HG02885 (cell line): ENCODE measurements around the gene LSM14B.
"Not testable (repeated sequence)": the region's sequence is repeated elsewhere in the genome, so short reads cannot be mapped to it uniquely, and the experiment has no call there.

ENCODE experiments used
- ATAC-seq: cut with Tn5 transposase; IDR thresholded peaks from one replicate; pipeline ENCODE4 v1.9.1; 2021; ENCODE audit warnings: mild to moderate bottlenecking; ENCODE audit not compliant: unreplicated experiment, poor library complexity

LSM14B gene

DNA sequence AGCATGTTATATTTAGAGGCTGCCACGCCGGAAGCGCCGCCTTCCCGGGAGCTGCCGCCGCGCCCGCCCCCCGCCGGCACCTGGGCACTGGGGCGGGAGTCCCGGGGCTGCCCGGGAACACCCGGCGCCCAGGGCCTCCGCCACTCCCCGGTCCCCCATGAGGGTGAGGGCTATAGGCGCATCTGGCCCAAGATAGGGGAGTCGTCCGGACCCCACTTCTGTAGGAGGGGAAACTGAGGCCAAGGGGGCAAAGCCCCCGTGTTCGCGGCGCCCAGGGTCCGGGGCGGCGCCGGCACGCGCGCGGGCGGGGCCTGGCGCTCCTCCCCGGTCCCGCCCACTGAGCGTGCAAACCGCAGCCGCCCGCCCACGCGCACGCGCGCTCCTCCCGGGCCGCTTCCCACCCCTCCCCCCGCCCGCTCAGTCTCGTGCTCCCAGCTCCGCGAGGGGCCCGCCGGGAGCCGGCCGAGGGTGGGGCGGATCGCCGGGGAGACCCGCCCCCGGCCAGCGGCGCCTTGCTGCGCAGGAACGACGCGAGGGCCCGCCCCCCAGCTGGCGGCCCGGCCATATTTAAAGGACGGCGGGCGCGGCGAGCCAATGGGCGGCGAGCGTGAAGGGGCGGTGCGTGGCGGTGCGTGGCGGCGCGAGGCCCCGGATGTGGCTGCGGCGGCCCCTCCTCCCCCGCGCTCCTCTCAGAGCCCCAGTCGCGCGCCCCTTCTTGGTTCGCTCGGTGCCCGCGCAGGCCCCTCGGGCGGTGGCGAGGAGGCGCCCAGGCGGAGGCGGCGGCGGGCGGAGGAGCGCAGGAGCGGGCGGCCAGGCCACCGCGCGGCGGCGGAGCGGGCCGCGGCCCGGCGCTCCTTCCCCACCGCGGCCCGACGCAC is at the start of gene LSM14B:
Gene LSM14B, plus strand, starts transcription at position 700 of the 878 bp plus-strand sequence. CDS start 192 bp downstream, outside the sequence.
- peak; percentile 83 for ATAC-seq

DNA sequence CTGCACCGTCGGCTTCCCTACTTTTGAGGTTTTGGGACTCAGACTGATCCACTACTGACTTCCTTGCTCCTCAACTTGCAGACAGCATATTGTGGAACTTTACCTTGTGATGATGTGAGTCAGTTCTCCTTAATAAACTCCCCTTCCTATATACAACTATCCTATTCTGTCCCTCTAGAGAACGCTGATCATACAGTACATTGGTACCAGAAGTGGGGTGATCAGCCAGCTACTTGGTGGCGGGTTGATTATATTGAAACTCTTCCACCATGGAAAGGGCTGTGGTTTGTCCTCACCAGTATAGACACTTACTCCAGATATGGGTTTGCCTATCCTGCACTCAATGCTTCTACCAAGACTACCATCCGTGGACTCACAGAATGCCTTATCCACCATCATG is 49.0 kb upstream of the LSM14B start:
- no peak for ATAC-seq

DNA sequence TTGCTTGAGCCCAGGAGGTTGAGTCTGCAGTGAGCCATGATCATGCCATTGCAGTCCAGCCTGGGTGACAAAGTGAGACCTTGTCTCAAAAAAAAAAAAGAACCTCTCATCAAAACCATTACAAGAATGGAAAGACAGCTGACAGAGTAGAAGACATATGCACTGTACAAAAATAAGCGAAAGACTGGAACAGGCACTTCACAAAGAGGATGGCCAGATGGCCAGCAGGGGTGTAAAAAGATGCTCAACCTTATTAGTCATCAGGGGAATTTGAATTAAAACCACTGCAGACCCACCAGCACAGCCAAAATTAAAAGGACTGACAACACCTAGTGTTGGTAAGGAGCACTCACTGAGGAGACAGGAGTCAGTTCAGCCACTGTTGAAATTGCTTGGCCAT is 43.1 kb upstream of the LSM14B start:
- ATAC-seq, result no peak

DNA sequence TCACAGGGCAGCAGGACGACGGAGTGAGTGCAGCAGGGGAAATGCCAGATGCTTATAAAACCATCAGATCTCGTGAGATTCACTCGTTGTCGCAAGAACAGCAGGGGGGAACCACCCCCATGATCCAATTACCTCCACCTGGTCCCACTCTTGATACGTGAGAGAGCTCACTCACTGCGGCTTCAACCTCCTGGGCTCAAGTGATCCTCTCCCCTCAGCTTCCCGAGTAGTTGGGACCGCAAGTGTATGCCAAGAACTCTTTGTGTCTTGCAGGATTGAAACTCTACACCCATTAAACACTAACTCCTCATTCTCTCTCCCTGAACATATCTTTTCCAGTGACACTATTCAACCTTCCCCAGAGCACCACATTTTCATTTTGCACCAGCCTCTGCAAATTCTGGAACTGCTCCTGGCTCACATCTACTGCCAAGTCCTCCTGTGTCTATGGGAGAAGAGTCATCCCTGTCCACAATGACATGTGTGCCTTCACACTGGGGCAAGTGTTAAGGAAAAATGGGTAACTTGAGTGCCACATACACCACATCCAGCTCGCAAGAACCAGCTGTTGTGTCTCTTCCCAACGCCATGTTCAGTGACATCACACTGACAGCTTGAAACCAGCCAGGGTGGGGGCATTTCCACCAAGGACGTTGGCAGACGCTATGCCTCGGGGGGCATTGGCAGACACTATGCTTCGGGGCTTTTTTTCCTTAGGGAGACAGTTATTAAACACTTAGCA is 41.9 kb upstream of the LSM14B start:
- ATAC-seq, result no peak

DNA sequence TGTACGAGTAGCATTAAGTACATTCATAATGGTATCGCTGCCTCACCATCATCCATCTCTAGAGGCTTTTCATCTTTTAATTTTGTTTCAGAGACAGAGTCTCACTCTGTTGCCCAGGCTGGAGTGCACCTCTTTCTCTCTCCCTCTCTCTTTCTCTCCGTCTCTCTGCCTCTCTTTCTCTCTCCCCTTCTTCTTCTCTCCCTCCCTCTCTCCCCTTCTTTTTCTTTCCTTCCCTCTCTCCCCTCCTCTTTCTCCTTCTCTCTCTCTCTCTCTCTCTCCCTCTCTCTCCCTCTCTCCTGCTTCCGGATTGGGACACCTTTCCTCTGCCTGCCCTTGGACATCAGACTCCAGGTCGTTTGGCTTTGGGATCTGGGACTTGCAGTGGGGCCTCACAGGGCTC is 39.0 kb upstream of the LSM14B start:
- no peak for ATAC-seq

DNA sequence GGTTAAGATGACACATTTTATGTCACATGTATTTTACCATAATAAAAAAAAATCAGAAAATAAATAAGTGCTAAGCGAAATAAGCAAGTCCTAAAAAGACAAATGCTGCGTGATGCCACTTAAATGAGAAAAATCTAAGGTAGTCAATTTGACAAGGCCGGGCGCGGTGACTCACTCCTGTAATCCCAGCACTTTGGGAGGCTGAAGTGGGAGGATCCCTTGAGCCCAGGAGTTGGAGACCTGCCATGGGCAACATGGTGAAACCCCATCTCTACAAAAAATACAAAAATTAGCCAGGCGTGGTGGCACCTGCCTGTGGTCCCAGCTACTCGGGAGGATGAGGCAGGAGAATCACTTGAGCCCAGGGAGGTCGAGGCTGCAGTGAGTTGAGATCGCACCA is 38.1 kb upstream of the LSM14B start:
- not testable (repeated sequence) for ATAC-seq

DNA sequence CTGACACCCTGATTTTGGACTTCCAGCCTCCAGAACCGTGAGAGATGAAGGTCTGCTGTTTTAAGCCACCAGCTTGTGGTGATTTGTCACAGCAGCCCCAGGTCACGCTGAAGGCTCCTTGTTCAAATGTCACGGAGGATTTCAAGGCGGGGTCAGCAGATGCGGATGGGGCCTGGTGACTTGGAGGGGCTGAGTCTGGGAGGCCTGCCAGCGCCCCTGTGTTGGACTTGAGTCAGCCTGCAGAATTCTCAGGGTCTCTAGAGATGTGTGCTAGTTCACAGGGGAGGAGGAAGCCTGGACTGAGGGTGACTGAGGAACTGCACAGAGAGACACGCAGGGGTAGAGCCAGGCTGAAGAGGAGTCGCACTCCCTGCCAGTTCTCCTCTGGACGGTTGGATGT is 37.1 kb upstream of the LSM14B start:
- no peak for ATAC-seq

DNA sequence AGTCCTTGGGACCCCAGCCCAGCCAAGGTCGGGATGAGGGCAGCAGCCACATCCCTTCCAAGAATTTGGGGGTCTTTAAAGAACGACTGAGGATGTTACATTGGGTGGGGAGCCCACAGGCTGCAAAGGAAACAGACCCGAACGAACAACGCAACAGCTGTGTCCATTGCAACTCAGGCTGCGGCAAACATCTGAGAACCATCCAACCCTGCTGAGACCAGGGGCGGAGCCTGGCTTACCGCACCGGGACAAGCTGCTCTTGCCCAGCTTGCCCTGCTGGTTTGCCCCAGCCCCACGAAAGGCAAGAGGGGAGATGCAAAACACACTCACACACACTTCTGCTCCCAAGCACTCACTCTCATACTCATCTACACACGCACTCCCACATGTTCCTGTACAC is 35.0 kb upstream of the LSM14B start:
- no peak for ATAC-seq

DNA sequence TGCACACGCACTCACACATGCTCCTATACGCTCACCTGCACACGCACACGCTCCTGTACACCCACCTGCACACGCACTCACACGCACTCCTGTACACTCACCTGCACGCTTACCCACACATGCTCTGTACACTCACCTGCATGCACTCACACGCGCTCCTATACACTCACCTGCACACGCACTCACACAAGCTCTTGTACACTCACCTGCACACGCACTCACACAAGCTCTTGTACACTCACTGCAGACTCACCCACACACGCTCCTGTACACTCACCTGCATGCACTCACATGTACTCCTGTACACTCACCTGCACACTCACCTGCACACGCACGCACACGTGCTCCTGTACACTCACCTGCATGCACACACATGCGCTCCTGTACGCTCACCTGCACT is 34.6 kb upstream of the LSM14B start:
- ATAC-seq, result no peak

DNA sequence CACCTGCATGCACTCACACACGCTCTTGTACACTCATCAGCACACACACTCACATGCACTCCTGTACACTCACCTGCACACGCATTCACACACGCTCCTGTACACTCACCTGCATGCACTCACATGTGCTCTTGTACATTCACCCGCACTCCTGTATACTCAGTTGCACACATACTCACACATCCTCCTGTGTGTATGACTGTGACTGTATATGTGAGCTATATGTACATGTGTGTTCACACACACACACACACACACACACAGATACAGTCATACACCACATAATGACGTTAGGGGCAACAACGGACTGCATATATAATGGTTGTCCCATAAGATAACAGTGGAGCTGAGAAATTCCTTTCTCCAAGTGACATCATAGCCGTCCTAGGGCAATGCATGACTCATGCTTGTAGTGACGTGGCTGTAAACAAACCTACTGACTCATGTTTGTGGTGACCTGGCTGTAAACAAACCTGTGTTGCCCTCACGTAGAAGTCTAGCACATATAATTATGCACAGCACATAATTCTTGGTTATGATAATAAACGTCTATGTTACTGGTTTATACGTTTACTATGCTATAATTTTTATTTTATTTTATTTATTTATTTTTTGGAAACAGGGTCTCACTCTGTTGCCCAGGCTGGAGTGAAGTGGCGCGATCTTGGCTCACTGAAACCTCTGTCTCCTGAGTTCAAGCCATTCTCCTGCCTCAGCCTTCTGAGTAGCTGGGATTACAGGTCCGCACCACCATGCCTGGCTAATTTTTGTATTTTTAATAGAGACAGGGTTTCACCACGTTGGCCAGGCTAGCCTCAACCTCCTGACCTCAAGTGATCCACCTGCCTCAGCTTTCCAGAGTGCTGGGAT is 33.8 kb upstream of the LSM14B start:
- no peak for ATAC-seq

DNA sequence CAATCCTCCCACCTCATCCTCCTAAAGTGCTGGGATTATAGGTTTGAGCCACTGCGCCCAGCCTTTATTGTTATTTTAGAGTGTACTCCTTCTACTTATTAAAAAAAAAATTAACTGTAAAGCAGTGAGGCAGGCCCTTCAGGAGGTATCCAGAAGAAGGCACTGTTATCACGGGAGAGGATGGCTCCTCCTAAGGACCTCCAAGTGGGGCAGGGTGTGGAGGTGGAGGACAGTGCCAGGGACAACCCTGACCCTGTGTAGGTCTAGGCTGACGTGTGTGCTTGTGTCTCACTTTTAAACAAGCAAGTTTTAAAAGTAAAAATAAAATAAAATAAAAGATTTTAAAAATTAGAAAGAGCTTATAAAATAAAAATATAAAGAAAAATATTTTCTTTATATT is 32.9 kb upstream of the LSM14B start:
- no peak for ATAC-seq

DNA sequence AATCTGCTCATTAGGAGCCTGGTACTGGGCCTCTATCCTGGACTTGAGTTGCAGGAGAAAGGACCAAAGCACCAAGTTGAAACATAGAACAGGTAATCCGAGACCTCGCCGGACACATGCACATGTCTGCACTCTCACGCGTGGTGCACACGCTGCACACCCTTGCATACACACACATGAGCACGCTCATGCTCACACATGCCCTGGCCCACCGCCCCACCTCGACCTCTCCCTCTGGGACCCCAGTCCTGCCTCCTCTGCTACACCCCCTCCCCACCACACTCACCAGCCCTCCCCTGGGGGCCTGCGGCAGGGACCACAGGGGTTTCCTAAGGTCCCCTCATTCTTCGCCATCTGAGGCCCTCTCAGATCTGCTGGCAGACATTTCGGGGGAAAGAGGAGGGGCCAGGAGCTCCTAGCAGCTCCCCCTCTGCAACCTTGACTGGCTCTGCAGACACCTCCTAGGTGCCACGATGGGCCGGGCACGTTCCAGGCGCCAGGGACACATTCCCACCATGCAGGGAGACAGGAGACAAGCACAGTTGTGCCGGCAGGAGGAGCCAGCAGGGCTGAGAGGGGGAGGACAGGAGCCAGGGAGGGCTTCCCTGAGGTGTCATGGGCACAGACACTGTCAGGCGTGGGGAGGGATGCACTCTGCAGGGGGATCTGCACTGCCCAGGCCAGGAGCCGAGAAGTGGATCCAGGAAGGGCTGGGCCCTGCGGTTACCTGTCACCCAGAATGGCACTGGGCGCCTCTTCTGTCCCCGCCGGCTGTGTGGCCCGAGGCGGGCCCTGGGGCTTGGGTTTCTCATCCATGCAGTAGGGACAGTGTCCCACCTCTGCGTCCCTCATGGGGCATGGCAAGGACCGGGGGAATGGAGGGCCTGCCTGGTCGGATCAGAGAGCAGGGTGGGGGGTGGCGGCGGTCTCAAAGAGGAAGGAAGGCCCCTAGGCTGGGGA is 25.6 kb upstream of the LSM14B start:
- no peak for ATAC-seq

DNA sequence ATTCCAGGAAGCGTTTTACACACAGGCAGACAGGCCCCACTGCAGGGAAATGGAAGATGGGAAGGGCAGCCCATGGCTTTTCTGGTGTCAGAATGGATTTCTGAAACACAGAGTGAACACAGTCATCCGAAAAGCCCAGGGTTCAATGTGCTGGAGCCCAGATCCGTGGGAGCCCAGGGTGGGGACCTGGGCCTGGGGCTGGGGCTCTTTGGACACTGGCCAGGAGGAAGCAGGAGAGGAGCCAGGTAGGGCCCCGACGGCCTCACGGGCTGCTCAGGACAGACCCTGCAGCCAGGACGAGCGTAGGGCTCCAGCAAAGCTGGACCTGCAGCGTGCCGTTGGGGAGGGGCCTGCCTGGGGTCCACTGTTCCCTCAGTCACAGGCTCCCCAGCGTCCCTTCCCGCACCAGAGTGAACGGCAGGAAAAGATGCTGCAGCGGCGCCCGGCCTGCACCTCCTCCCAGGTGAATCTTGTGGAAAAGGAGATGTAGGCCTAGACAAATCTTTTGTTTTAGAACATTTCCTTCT is 24.3 kb upstream of the LSM14B start:
- ATAC-seq, result no peak

DNA sequence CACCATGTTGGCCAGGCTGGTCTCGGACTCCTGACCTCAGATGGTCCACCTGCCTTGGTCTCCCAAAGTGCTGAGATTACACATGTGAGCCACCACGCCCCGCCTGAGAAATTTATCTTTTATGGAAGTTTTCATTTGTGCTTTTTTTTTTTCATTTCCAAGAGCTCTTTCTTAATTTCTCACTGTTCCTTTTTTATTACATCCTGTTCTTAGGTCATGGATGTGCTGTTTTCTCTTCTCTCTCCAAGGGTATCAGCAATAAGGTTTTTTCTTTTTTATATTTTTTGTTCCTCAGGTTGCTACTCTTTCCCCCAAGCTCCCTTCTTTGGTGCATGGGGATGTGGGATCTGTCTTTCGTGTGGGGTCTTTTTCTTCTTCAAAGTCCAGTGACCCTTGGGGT is 21.2 kb upstream of the LSM14B start:
- no peak for ATAC-seq

DNA sequence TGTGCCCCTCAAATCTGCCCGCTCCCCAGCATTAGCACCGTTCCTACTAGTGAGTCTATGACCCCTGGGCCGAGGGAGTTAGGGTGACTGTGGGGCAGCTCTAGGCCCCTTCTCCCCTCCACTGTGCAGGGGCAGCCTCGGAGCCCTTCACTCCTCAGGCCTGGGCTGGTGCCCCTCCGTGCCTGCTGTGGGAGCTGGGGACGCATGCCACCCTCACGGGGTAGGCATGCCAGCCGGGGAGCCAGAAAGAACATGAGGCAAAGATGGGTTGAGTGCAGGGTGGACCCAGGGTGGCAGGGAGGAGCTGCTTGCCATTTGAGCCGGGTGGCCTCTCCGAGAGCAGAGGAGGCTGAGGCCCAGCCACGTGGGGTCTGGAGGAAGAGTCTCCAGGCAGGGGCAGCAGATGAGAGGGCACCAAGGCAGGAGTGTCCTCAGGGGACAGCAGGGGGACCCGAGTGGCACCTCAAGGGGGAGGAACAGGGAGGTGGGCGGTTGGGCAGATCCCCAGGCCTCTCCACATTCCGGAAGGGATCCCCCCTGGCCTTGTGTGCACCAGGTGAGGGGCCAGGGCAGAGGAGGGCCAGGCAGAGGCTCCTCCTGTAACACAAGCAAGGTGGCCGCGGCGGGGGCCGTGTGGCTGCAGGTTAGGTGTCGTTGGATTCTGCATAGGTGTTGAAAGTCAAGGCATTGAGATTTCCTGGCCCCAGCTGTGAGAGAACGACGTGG is 18.6 kb upstream of the LSM14B start:
- ATAC-seq, result no peak

DNA sequence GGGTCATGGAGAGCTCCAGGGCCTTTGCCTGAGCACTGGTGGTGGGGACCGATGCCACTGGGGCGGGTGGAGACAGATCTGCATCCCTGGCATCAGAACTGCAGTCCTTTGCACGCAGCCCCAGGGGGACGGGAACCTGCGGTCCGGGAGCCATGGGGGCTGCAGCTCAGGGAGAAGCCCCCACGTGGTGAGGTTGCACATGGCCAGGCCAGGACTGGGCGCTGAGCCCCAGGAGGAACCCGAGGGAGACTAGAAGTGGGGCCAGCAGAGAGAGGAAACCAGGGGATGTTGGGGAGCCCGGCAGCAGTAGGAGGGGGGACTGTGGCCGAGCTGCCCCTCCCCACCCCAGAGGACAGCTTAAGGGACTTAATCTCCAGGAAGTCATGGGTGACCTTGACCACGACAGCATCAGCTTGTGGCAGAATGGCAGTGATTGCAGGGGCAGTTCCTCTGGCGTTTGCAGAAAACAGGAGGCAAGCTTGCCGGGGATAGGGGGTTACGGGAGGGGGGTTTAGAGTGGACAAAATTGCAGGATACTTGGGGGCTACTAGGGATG is 18.0 kb upstream of the LSM14B start:
- ATAC-seq, result no peak

DNA sequence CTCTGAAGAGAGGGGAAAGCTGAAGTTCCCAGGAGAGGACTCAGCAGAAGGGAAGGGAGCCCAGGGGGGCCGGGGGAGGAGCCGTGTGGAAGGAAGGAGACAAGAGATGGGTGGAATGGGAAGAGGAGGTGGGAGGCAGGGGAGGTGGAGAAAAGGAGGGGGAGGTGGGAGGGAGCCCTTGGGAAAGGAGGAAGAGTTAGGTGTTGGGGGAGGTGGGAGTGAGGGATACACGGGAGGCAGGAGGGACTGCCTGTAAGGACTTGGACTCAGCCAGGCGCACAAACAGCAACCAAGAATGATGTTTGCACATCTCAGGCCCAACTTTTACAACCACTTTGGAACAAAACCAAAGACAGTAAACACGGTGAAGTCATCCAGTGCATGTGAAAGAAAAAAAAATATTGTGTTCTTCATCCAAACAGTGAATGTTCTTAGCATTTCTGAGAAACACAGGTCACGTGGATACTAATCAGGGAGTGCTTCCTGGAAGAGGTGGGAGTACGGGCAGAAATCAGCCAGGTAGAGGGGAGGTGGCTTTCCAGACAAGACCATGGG is 17.4 kb upstream of the LSM14B start:
- ATAC-seq, result no peak

DNA sequence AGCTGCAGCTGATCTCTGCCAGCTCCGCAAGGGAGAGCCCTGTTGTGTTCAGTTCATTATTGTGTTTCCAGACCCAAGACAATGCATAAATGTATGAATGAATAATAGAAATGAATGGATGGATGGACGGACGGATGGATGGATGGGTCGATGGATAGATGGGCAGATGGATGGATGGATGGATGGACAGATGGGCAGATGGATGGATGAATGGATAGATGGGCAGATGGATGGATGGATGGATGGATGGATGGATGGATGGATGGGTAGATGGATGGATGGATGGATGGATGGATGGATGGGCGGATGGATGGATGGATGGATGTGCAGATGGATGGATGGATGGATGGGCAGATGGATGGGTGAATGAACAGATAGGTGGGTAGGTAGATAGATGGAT is 16.7 kb upstream of the LSM14B start:
- no peak for ATAC-seq
